Progenitor cell of endocrine pancreas (in vitro differentiated cells): ENCODE data around the gene BAAT. TPM values are rescaled to one million over a fixed set of nuclear protein-coding genes. Genes with fewer than 3 reads are reported as not detected.
A peak's percentile ranks its signal among the peaks of the same experiment; 100 is the strongest.

Source experiments
- DNase-seq: peaks from one replicate; pipeline ENCODE4 v3.0.0; 2021; ENCODE audit warnings: low spot score; ENCODE audit not compliant: unreplicated experiment
- H3K27ac Mint-ChIP-seq: 2 replicates; pipeline ENCODE4 v1.8.0; 2021; ENCODE audit warnings: mild to moderate bottlenecking, moderate library complexity, mixed read lengths
- H3K27me3 Mint-ChIP-seq: 2 replicates; pipeline ENCODE4 v1.8.0; 2021; ENCODE audit warnings: mixed read lengths
- H3K36me3 Mint-ChIP-seq: 2 replicates; pipeline ENCODE4 v1.8.0; 2022; ENCODE audit warnings: mixed read lengths; ENCODE audit not compliant: insufficient read depth
- H3K4me1 Mint-ChIP-seq: 2 replicates; pipeline ENCODE4 v1.8.0; 2021; ENCODE audit warnings: low read depth, mixed read lengths
- H3K4me3 Mint-ChIP-seq: 2 replicates; pipeline ENCODE4 v1.8.0; 2021; ENCODE audit warnings: low read depth, mild to moderate bottlenecking, moderate library complexity, mixed read lengths
- H3K9me3 Mint-ChIP-seq: 2 replicates; pipeline ENCODE4 v1.8.0; 2021; ENCODE audit warnings: low read depth, mixed read lengths
- CTCF ChIP-seq: fragments of 200-600 bp; sonication (generic); IDR thresholded peaks from one replicate; pipeline ENCODE4 v1.5.0; 2021; ENCODE audit warnings: antibody characterized with exemption, mild to moderate bottlenecking; ENCODE audit not compliant: unreplicated experiment
- total RNA-seq: library from RNA; stranded (reverse); gene quantifications from 2 replicates; pipeline ENCODE4 v1.2.1, GENCODE V29; 2021

The BAAT gene
- total RNA-seq, 1 donor from 2014 or later: not detected

- DNase-seq: no peak
- Mint-ChIP-seq H3K4me1 (no peaks in the 10 kb centered on the region), H3K36me3 (peaks cover 85% of the 10 kb centered on the region), H3K9me3 (peaks cover 73% of the 10 kb centered on the region), H3K27me3 (no peaks in the 10 kb centered on the region), H3K27ac (no peak overlapping the region), H3K4me3 (no peak overlapping the region)
- no peak for TF ChIP-seq CTCF
These were observed 23.7 kb upstream of the BAAT start for GRCh38 chr9:101408374-101409078.

GRCh38 chr9:101403516-101404285, 18.9 kb upstream of the BAAT start:
- Mint-ChIP-seq H3K4me3 (no peak overlapping the region), H3K27ac (no peak overlapping the region)

GRCh38 chr9:101400120-101400519, 15.3 kb upstream of the BAAT start:
- Mint-ChIP-seq H3K4me3 (peak overlapping the region; percentile 98), H3K27me3 (no peaks in the 10 kb centered on the region), H3K36me3 (peaks cover 70% of the 10 kb centered on the region), H3K4me1 (peaks cover 14% of the 10 kb centered on the region), H3K27ac (peak overlapping the region; percentile 85), H3K9me3 (peaks cover 53% of the 10 kb centered on the region)
- no peak for TF ChIP-seq CTCF
- DNase-seq: no peak

More at GRCh38 chr9:101403516-101404285, 18.9 kb upstream of the BAAT start:
- Mint-ChIP-seq H3K27me3 (no peaks in the 10 kb centered on the region), H3K36me3 (peaks cover 84% of the 10 kb centered on the region), H3K4me1 (peaks cover 10% of the 10 kb centered on the region), H3K9me3 (peaks cover 77% of the 10 kb centered on the region)
- no peak for DNase-seq
- TF ChIP-seq CTCF: no peak

GRCh38 chr9:101399643-101399970, 14.8 kb upstream of the BAAT start:
- Mint-ChIP-seq H3K9me3 (peaks cover 52% of the 10 kb centered on the region), H3K4me1 (peaks cover 14% of the 10 kb centered on the region), H3K4me3 (peak overlapping the region; percentile 98), H3K27me3 (no peaks in the 10 kb centered on the region), H3K27ac (no peak overlapping the region), H3K36me3 (peaks cover 70% of the 10 kb centered on the region)
- DNase-seq: no peak
- TF ChIP-seq CTCF: no peak

GRCh38 chr9:101398930-101399642, 14.3 kb upstream of the BAAT start:
- peak overlapping the region; percentile 99 for H3K27ac Mint-ChIP-seq
- H3K36me3 Mint-ChIP-seq: peaks cover 70% of the 10 kb centered on the region
- peak overlapping the region; percentile 98 for H3K4me3 Mint-ChIP-seq
- DNase-seq: no peak
- no peak for TF ChIP-seq CTCF
- H3K4me1 Mint-ChIP-seq: peaks cover 14% of the 10 kb centered on the region
- no peaks in the 10 kb centered on the region for H3K27me3 Mint-ChIP-seq
- peaks cover 52% of the 10 kb centered on the region for H3K9me3 Mint-ChIP-seq
